HG02763 (cell line): Measurements from ENCODE around the gene SOCS3.
A peak's percentile ranks its signal among the peaks of the same experiment; 100 is the strongest.

Source experiments
- ATAC-seq: cut with Tn5 transposase; IDR thresholded peaks from one replicate; pipeline ENCODE4 v1.9.1; 2021; ENCODE audit warnings: mild to moderate bottlenecking, moderate library complexity; ENCODE audit not compliant: unreplicated experiment

The SOCS3 gene

GRCh38 chr17:78353834-78354233 is 6.0 kb downstream of the SOCS3 start:
- ATAC-seq = no peak

DNA sequence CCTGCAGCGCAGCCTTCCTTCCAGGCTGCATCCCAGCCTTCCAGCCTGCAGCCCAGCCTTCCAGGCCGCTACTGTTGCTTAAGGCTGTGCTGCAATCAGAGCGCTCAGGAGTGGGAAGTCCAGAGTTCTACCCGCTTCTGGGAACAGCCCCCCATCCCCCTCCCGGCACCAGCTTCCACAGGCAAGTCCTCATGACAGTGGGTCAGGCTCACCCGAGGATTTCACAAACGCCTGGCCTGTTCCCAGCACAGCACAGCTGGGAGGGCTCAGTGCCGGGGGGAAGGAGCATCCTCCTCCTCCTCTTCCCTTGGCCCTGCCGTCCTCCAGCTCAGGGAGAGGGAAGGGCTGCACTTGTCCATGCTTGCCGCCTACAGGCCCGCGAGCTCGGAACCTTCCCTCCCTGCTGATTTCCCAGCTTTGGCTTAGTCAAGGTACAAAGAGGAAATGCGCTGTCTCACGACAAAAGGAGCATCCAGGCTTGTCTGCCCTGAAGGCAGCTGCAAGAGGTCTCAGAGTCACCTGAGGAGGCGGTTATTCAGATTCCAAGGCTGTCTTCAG is 8.3 kb downstream of the SOCS3 start:
- no peak for ATAC-seq

- no peak for ATAC-seq
Observed at GRCh38 chr17:78349891-78350642, 9.8 kb downstream of the SOCS3 start.

GRCh38 chr17:78348055-78348770 is 11.7 kb downstream of the SOCS3 start:
- ATAC-seq = no peak

GRCh38 chr17:78347453-78347852 is 12.4 kb downstream of the SOCS3 start:
- ATAC-seq = no peak

- no peak for ATAC-seq
Observed at GRCh38 chr17:78346605-78347250, 13.1 kb downstream of the SOCS3 start.

DNA sequence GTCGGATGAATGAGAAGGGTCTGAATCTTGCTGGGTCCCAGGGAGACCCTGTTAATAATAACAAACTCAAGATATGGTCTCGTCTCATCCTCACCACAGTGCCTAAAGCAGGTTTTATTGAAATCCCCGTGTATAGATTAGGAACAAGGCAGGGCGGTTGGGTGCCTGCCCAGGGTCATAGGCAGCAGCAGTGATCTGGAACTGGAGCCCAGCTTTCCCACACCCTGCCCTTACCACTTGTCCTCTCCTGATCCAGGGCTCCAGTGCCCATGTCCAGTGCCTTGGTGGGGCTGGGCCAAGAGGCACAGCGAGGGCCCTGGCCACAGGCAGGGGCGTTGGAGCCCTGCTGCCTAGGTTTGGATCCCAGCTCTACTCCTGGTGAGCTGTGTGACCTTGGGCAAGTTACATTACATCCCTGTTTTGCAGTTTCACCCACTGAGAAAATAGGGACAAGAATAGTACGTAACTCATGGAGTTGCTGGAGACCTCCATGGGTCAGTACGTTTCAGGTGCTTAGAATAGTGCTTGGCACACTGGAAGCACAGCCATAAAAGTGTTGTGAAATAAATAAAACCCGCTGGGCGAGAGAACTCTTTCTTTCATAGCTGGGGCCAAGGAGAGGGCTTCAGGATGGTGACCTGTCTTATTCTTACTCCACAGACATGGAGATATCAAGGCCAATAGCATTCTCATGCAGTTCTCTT is 13.9 kb downstream of the SOCS3 start:
- ATAC-seq = no peak

- ATAC-seq = no peak
Observed at GRCh38 chr17:78345172-78345571, 14.7 kb downstream of the SOCS3 start.

GRCh38 chr17:78344666-78345065 is 15.2 kb downstream of the SOCS3 start:
- ATAC-seq = no peak

- ATAC-seq = no peak
Observed at GRCh38 chr17:78343543-78344201, 16.2 kb downstream of the SOCS3 start.

DNA sequence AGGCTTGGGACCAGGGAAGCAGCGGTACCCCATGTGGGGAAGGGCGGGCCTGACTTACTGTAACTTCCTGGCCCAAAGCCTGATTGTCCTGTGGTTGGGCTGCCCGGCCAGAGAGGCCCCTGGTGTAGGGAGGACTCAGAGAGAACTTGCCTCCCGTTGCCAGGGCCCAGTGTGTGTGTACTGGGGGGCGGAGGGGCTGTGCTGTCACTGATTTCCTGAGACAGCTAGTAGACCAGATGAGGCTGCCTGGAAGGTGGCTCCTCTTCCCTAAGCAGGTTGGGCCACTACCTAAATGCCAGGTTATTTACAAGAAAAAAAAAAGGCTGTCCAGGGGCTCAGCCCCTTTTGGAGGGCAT is 16.7 kb downstream of the SOCS3 start:
- no peak for ATAC-seq

GRCh38 chr17:78342449-78343186 is 17.3 kb downstream of the SOCS3 start:
- ATAC-seq = no peak

- ATAC-seq = no peak
Observed at GRCh38 chr17:78341559-78342448, 18.1 kb downstream of the SOCS3 start.

GRCh38 chr17:78340183-78340955 is 19.5 kb downstream of the SOCS3 start:
- no peak for ATAC-seq

GRCh38 chr17:78338486-78339259 is 21.2 kb downstream of the SOCS3 start:
- ATAC-seq = no peak

GRCh38 chr17:78337244-78338109 is 22.4 kb downstream of the SOCS3 start:
- ATAC-seq = peak; percentile 51
